CD14-positive monocyte (primary cell): ENCODE data around the gene MRPS35. TPM values are rescaled to one million over a fixed set of nuclear protein-coding genes. Genes with fewer than 3 reads are reported as not detected.

Source experiments
- DNase-seq, 3 donors: peaks; one replicate each; pipeline ENCODE4 v3.0.0-alpha.2; 2011 to 2022
- H2AFZ ChIP-seq: 2 replicates; pipeline ENCODE4 v1.6.0; 2012; ENCODE audit warnings: mild to moderate bottlenecking, low read depth, low read length, inconsistent platforms; ENCODE audit not compliant: insufficient read depth, poor library complexity, severe bottlenecking
- H3K27ac ChIP-seq, 2 donors: 1 replicate in 1 of 2; 2 replicates in 1 of 2; pipeline ENCODE4 v1.5.1; 2012 to 2013; ENCODE audit warnings: low read length in 2 of 2, control low read depth in 1 of 2, inconsistent platforms in 1 of 2, low read depth in 1 of 2, mild to moderate bottlenecking in 1 of 2
- H3K27me3 ChIP-seq, 2 donors: one replicate each; pipeline versions ENCODE4 v1.6.0 to v1.6.1; 2011 to 2013; ENCODE audit warnings: low read length in 2 of 2; ENCODE audit not compliant: control insufficient read depth in 2 of 2, insufficient read depth in 2 of 2
- H3K36me3 ChIP-seq, 2 donors: replicated peaks in 1 of 2; 1 replicate in 1 of 2; 2 replicates in 1 of 2; pipeline versions ENCODE4 v1.5.1 to v1.6.1; 2012 to 2013; ENCODE audit warnings: low read length in 2 of 2, control low read depth in 1 of 2, inconsistent platforms in 1 of 2, mild to moderate bottlenecking in 1 of 2; ENCODE audit not compliant: insufficient read depth in 2 of 2, control insufficient read depth in 1 of 2
- H3K4me1 ChIP-seq, 2 donors: 1 replicate in 1 of 2; 2 replicates in 1 of 2; pipeline versions ENCODE4 v1.5.1 to v1.6.1; 2012 to 2013; ENCODE audit warnings: low read length in 2 of 2, control low read depth in 1 of 2, inconsistent platforms in 1 of 2, mild to moderate bottlenecking in 1 of 2, moderate library complexity in 1 of 2; ENCODE audit not compliant: insufficient read depth in 2 of 2, control insufficient read depth in 1 of 2
- H3K4me2 ChIP-seq: replicated peaks from 2 replicates; pipeline ENCODE3; 2012; ENCODE audit warnings: low read length, moderate library complexity, mild to moderate bottlenecking; ENCODE audit not compliant: poor library complexity, severe bottlenecking; ENCODE audit errors: extremely low read depth
- H3K4me3 ChIP-seq, 3 experiments: fragments of 200-600 bp in 1 of 3; sonication (generic) in 1 of 3; replicated peaks in 1 of 3; 1 replicate in 2 of 3; 2 replicates in 1 of 3; pipeline ENCODE4 v1.5.1; 2011 to 2013; ENCODE audit warnings: low read length in 3 of 3, mild to moderate bottlenecking in 3 of 3, control low read depth in 2 of 3, low read depth in 2 of 3, inconsistent platforms in 1 of 3, moderate library complexity in 1 of 3
- H3K79me2 ChIP-seq: 2 replicates; pipeline ENCODE4 v1.6.0; 2012; ENCODE audit warnings: mild to moderate bottlenecking, control low read depth, inconsistent platforms, low read length, moderate library complexity; ENCODE audit not compliant: insufficient read depth
- H3K9ac ChIP-seq: 2 replicates; pipeline ENCODE4 v1.6.0; 2017; ENCODE audit warnings: low read length, mild to moderate bottlenecking; ENCODE audit not compliant: insufficient read depth, poor library complexity, severe bottlenecking
- H3K9me3 ChIP-seq, 2 donors: replicated peaks in 1 of 2; 1 replicate in 1 of 2; 2 replicates in 1 of 2; pipeline versions ENCODE4 v1.5.1 to v1.6.1; 2012 to 2013; ENCODE audit warnings: low read length in 2 of 2, control low read depth in 1 of 2; ENCODE audit not compliant: control insufficient read depth in 1 of 2, insufficient read depth in 1 of 2
- H4K20me1 ChIP-seq: 2 replicates; pipeline ENCODE4 v1.6.0; 2012; ENCODE audit warnings: mild to moderate bottlenecking, low read length, control low read depth, moderate library complexity; ENCODE audit not compliant: insufficient read depth
- H3K27ac Mint-ChIP-seq, 7 donors: one replicate each; pipeline ENCODE4 v1.8.0; 2020; ENCODE audit warnings: mild to moderate bottlenecking in 7 of 7, mixed read lengths in 7 of 7, moderate library complexity in 6 of 7, inconsistent platforms in 2 of 7
- H3K27me3 Mint-ChIP-seq, 3 donors: one replicate each; pipeline ENCODE4 v1.8.0; 2021 to 2022; ENCODE audit warnings: low read depth in 3 of 3, mild to moderate bottlenecking in 3 of 3, mixed read lengths in 3 of 3, moderate library complexity in 3 of 3, inconsistent platforms in 1 of 3
- H3K36me3 Mint-ChIP-seq, 2 donors: one replicate each; pipeline ENCODE4 v1.8.0; 2020; ENCODE audit warnings: mixed read lengths in 2 of 2, inconsistent platforms in 1 of 2, mild to moderate bottlenecking in 1 of 2
- H3K4me1 Mint-ChIP-seq: one replicate; pipeline ENCODE4 v1.8.0; 2020; ENCODE audit warnings: mild to moderate bottlenecking, mixed read lengths
- H3K4me3 Mint-ChIP-seq, 2 donors: one replicate each; pipeline ENCODE4 v1.8.0; 2020; ENCODE audit warnings: mild to moderate bottlenecking in 2 of 2, mixed read lengths in 2 of 2, moderate library complexity in 1 of 2
- H3K9me3 Mint-ChIP-seq, 7 donors: one replicate each; pipeline ENCODE4 v1.8.0; 2020 to 2022; ENCODE audit warnings: mixed read lengths in 7 of 7, mild to moderate bottlenecking in 6 of 7, moderate library complexity in 6 of 7, inconsistent platforms in 2 of 7
- CTCF ChIP-seq: fragments of 200-600 bp; IDR thresholded peaks from one replicate; pipeline ENCODE4 v1.8.0; 2022; ENCODE audit warnings: antibody characterized with exemption, mild to moderate bottlenecking
- WGBS: methylation state at CpG from one replicate; pipeline ENCODE4 v1.1.5; 2013; ENCODE audit warnings: missing lambda C conversion rate; ENCODE audit not compliant: insufficient coverage; 5-methylcytosine and 5-hydroxymethylcytosine counted together
- intact Hi-C, 2 donors: fragments of 100-400 bp; cut with micrococcal nuclease; formaldehyde crosslinking; loops; one replicate each; pipeline versions ENCODE4 v1.15.0 to v1.15.1; 2023
- polyA plus RNA-seq, 3 donors: library from polyadenylated mRNA; depleted of rRNA in 1 of 3; unstranded in 2 of 3; stranded (reverse) in 1 of 3; fragments of 300-500 nt in 2 of 3; fragments of >200 nt in 1 of 3; fragmentation: Illumina TruSeq in 2 of 3; gene quantifications; 1 replicate in 2 of 3; 2 replicates in 1 of 3; pipeline ENCODE4 v1.2.3, GENCODE V29; 2012 to 2021

Gene MRPS35
- polyA plus RNA-seq, 3 donors: 16.6 to 51.8 (median 46.1) TPM

GRCh38 chr12:27785882-27786570 lies 75.4 kb downstream of the MRPS35 start:
- Histone ChIP-seq H3K79me2 (peaks cover 59% of the 10 kb centered on the region), H2AFZ (no peak overlapping the region), H3K9me3 (no peaks in the 10 kb centered on the region), H3K36me3 (peaks cover 9 to 19% of the 10 kb centered on the region in 2 donors), H3K4me1 (peaks cover 13 to 16% of the 10 kb centered on the region in 2 donors), H3K27ac (peak overlapping the region in 1 of 2 donors; percentile 39), H3K27me3 (no peaks in the 10 kb centered on the region), H3K4me2 (peak overlapping the region; percentile 6), H3K9ac (no peak overlapping the region), H4K20me1 (no peaks in the 10 kb centered on the region), H3K4me3 (no peak overlapping the region)
- Mint-ChIP-seq H3K27me3 (no peaks in the 10 kb centered on the region), H3K4me1 (peaks cover 31% of the 10 kb centered on the region), H3K9me3 (no peaks in the 10 kb centered on the region), H3K36me3 (peaks cover 24 to 29% of the 10 kb centered on the region in 2 donors), H3K27ac (peak overlapping the region in 6 of 7 donors; percentile 4 to 76 (median 70)), H3K4me3 (no peak overlapping the region)
- intact Hi-C loops: no loop called here
- no peak for TF ChIP-seq CTCF
- 71% methylated on average over 1 of the region's 3 CpGs for WGBS
- DNase-seq: peak; percentile 21 to 33 (median 30)

- no peak overlapping the region for H3K4me3 Mint-ChIP-seq
- Histone ChIP-seq H3K27me3 (no peaks in the 10 kb centered on the region), H3K27ac (no peak overlapping the region), H3K4me3 (no peak overlapping the region), H3K4me1 (peaks cover 10 to 13% of the 10 kb centered on the region in 2 donors), H3K4me2 (no peak overlapping the region), H3K79me2 (peaks cover 44% of the 10 kb centered on the region), H4K20me1 (no peaks in the 10 kb centered on the region), H2AFZ (no peak overlapping the region), H3K36me3 (peaks cover 18 to 34% of the 10 kb centered on the region in 2 donors), H3K9ac (no peak overlapping the region), H3K9me3 (no peaks in the 10 kb centered on the region)
- intact Hi-C loops: no loop called here
- peak overlapping the region in 1 of 7 donors; percentile 12 for H3K27ac Mint-ChIP-seq
- WGBS: no CpG with 5 or more reads among the region's 2 CpGs
- peaks cover 32 to 41% of the 10 kb centered on the region in 2 donors for H3K36me3 Mint-ChIP-seq
- TF ChIP-seq CTCF: no peak
- no peaks in the 10 kb centered on the region for H3K27me3 Mint-ChIP-seq
- no peak for DNase-seq
- no peaks in the 10 kb centered on the region for H3K9me3 Mint-ChIP-seq
- peaks cover 16% of the 10 kb centered on the region for H3K4me1 Mint-ChIP-seq
These were observed 76.9 kb downstream of the MRPS35 start for GRCh38 chr12:27787559-27787958.
